Spleen (tissue), 11 donors: ENCODE results near the gene RDH11. TPM values are rescaled to one million over a fixed set of nuclear protein-coding genes. Genes with fewer than 3 reads are reported as not detected.

Source experiments
- DNase-seq: peaks from one replicate; pipeline ENCODE4 v3.0.0-alpha.2; 2020
- H3K27ac ChIP-seq, 8 donors: fragments of 200-600 bp; sonication (generic) in 7 of 8; 1 replicate in 4 of 8; 2 replicates in 4 of 8; pipeline versions ENCODE4 v1.5.0 to v1.8.0; 2016 to 2021; ENCODE audit warnings: inconsistent platforms in 4 of 8, mild to moderate bottlenecking in 4 of 8, moderate library complexity in 1 of 8
- H3K27me3 ChIP-seq, 7 donors: fragments of 200-600 bp; sonication (generic) in 6 of 7; replicated peaks in 1 of 7; 1 replicate in 4 of 7; 2 replicates in 3 of 7; pipeline versions ENCODE4 v1.5.0 to v1.8.0; 2016 to 2021; ENCODE audit warnings: inconsistent platforms in 3 of 7, mild to moderate bottlenecking in 1 of 7
- H3K36me3 ChIP-seq, 6 donors: fragments of 200-600 bp; sonication (generic) in 5 of 6; 1 replicate in 4 of 6; 2 replicates in 2 of 6; pipeline versions ENCODE4 v1.5.0 to v1.8.0; 2016 to 2021; ENCODE audit warnings: inconsistent platforms in 2 of 6
- H3K4me1 ChIP-seq, 6 donors: fragments of 200-600 bp; sonication (generic) in 5 of 6; 1 replicate in 3 of 6; 2 replicates in 3 of 6; pipeline versions ENCODE4 v1.5.0 to v1.8.0; 2016 to 2021; ENCODE audit warnings: inconsistent platforms in 3 of 6
- H3K4me3 ChIP-seq, 8 donors: fragments of 200-600 bp; sonication (generic) in 7 of 8; 1 replicate in 4 of 8; 2 replicates in 4 of 8; pipeline versions ENCODE4 v1.5.0 to v1.8.0; 2016 to 2021; ENCODE audit warnings: inconsistent platforms in 4 of 8, mild to moderate bottlenecking in 4 of 8, moderate library complexity in 2 of 8
- H3K9me3 ChIP-seq, 8 donors: fragments of 200-600 bp; sonication (generic) in 7 of 8; 1 replicate in 4 of 8; 2 replicates in 4 of 8; pipeline versions ENCODE4 v1.5.0 to v1.8.0; 2016 to 2021; ENCODE audit warnings: inconsistent platforms in 4 of 8
- CTCF ChIP-seq, 11 experiments: fragments of 200-600 bp in 7 of 11; fragments of 450-650 bp in 4 of 11; sonication (generic) in 4 of 11; IDR thresholded peaks in 8 of 11; conservative IDR thresholded peaks in 3 of 11; 1 replicate in 7 of 11; 2 replicates in 4 of 11; pipeline versions ENCODE4 v1.4.0 to v1.8.0; 2016 to 2021; ENCODE audit warnings: antibody characterized with exemption in 11 of 11, inconsistent platforms in 4 of 11, mild to moderate bottlenecking in 1 of 11
- POLR2A ChIP-seq, 3 donors: fragments of 450-650 bp; IDR thresholded peaks; one replicate each; pipeline ENCODE4 v1.5.1; 2017; ENCODE audit warnings: antibody characterized with exemption in 3 of 3, mild to moderate bottlenecking in 1 of 3
- POLR2AphosphoS5 ChIP-seq, 3 donors: sonication (generic); formaldehyde crosslinking; IDR thresholded peaks; one replicate each; pipeline ENCODE4 v1.5.1; 2017; ENCODE audit warnings: antibody characterized with exemption in 3 of 3
- intact Hi-C: fragments of 100-400 bp; cut with DNase I; formaldehyde crosslinking; loops from one replicate; pipeline ENCODE4 v1.15.0; 2023; ENCODE audit warnings: low total_unique reads
- polyA plus RNA-seq, 3 donors: library from polyadenylated mRNA; stranded (reverse); fragments of 200-250 nt; gene quantifications; one replicate each; pipeline ENCODE4 v1.2.1, GENCODE V29; 2013
- small RNA-seq, 4 donors: library from RNA; depleted of rRNA; stranded (forward); fragments of <200 nt; gene quantifications; one replicate each; pipeline ENCODE3, GENCODE V24; 2016
- total RNA-seq, 7 donors: library from RNA; depleted of rRNA in 3 of 7; stranded (reverse); fragments of >200 nt in 3 of 7; fragmentation: NEBNext Ultra II Directional in 4 of 7; extraction: Animal tissue kit (Norgen Biotek cat#: 25700) in 4 of 7; gene quantifications; one replicate each; pipeline versions ENCODE4 v1.1.0 to v1.2.1, GENCODE V29; 2016 to 2021
- donor health status: healthy with polysubstance abuse.
- donor health status: DM: no; HTN: no; CAD: no; lungs with moderate emphysema.
- donor health status: DM: no; HTN: no; CAD: no.
- donor health status: Bipolar disorder and iron deficiency.
- donor health status: healthy.
- donor health status: DM: no; HTN: no; CAD: no.
- donor health status: DM: yes; HTN: yes; CAD: no.

RDH11 gene
- total and polyA plus RNA-seq, 10 donors = 18.0 to 49.9 (median 31.0) TPM

GRCh38 chr14:67627519-67627918 lies 68.0 kb downstream of the RDH11 start:
- intact Hi-C loops = no loop called here

More at GRCh38 chr14:67627519-67627918, 68.0 kb downstream of the RDH11 start:
- TF ChIP-seq POLR2A (IDR thresholded peaks at IDR 0.05) = no peak
- TF ChIP-seq CTCF (IDR thresholded peaks at IDR 0.05 in 8 of 11, conservative IDR thresholded peaks at IDR 0.05 in 3 of 11) = no peak
- no peak for TF ChIP-seq POLR2AphosphoS5 (IDR thresholded peaks at IDR 0.05)
- H3K9me3 ChIP-seq = no peaks in the 10 kb centered on the region
- H3K36me3 ChIP-seq = no peaks in the 10 kb centered on the region
- no peak overlapping the region for H3K27ac ChIP-seq
- no peaks in the 10 kb centered on the region for H3K27me3 ChIP-seq
- no peak overlapping the region for H3K4me3 ChIP-seq
- no peak for DNase-seq
- peaks cover 0 to 8% (median 0%) of the 10 kb centered on the region in 6 donors for H3K4me1 ChIP-seq

Small RNA genes within 50 kb of the gene (small RNA-seq; reads per million reads assigned to genes)
- gene AL049779.3 (0 reads per million in 4 donors), gene RN7SL369P (0 reads per million in 4 donors), gene RNA5SP386 (0 to 0.07 (median 0) reads per million in 4 donors)

Other genes with a start within 250 kb of the RDH11 start
- gene TMEM229B, start 207.0 kb downstream of the RDH11 start, total RNA-seq = 10 to 100 TPM; 20.1 to 36.0 (median 29.0) TPM
- gene TMEM229B, start 207.0 kb downstream of the RDH11 start, polyA plus RNA-seq = 10 to 100 TPM in 1 of 3 donors, 1 to 10 TPM in 2; 3.0 to 10.0 (median 3.4) TPM
- gene PLEKHH1, start 162.5 kb downstream of the RDH11 start, total RNA-seq = 1 to 10 TPM; 1.7 to 7.1 (median 5.0) TPM
- gene PLEKHH1, start 162.5 kb downstream of the RDH11 start, polyA plus RNA-seq = 1 to 10 TPM in 2 of 3 donors, under 1 TPM in 1; 0.56 to 5.1 (median 1.1) TPM
- gene PIGH, start 95.5 kb downstream of the RDH11 start, total RNA-seq = 10 to 100 TPM; 16.3 to 43.1 (median 23.4) TPM
- gene PIGH, start 95.5 kb downstream of the RDH11 start, polyA plus RNA-seq = 10 to 100 TPM; 21.9 to 30.0 (median 24.8) TPM
- gene ARG2, start 75.8 kb downstream of the RDH11 start, total RNA-seq = 1 to 10 TPM in 6 of 7 donors, under 1 TPM in 1; 0.80 to 4.7 (median 1.8) TPM
- 1 to 10 TPM in 1 of 3 donors, under 1 TPM in 2; 0.64 to 1.0 (median 0.82) TPM for gene ARG2, start 75.8 kb downstream of the RDH11 start, polyA plus RNA-seq
- gene VTI1B, start 21.1 kb downstream of the RDH11 start, total RNA-seq = 10 to 100 TPM; 61.5 to 84.1 (median 67.3) TPM
- gene VTI1B, start 21.1 kb downstream of the RDH11 start, polyA plus RNA-seq = 10 to 100 TPM; 42.1 to 58.9 (median 56.6) TPM
- gene RDH12, start 6.1 kb upstream of the RDH11 start, total RNA-seq = not detected
- under 1 TPM in 2 of 3 donors, not detected in 1; 0.08 to 0.10 TPM for gene RDH12, start 6.1 kb upstream of the RDH11 start, polyA plus RNA-seq
- 10 to 100 TPM; 33.0 to 43.5 (median 39.9) TPM for gene ZFYVE26, start 120.8 kb upstream of the RDH11 start, total RNA-seq
- 1 to 10 TPM; 3.6 to 8.0 (median 4.5) TPM for gene ZFYVE26, start 120.8 kb upstream of the RDH11 start, polyA plus RNA-seq
- 10 to 100 TPM; 28.5 to 43.7 (median 34.1) TPM for gene RAD51B, start 124.0 kb upstream of the RDH11 start, total RNA-seq
- 1 to 10 TPM; 4.2 to 5.0 (median 4.9) TPM for gene RAD51B, start 124.0 kb upstream of the RDH11 start, polyA plus RNA-seq